ENCODE results near the gene GSTM4.

The GSTM4 gene

DNA sequence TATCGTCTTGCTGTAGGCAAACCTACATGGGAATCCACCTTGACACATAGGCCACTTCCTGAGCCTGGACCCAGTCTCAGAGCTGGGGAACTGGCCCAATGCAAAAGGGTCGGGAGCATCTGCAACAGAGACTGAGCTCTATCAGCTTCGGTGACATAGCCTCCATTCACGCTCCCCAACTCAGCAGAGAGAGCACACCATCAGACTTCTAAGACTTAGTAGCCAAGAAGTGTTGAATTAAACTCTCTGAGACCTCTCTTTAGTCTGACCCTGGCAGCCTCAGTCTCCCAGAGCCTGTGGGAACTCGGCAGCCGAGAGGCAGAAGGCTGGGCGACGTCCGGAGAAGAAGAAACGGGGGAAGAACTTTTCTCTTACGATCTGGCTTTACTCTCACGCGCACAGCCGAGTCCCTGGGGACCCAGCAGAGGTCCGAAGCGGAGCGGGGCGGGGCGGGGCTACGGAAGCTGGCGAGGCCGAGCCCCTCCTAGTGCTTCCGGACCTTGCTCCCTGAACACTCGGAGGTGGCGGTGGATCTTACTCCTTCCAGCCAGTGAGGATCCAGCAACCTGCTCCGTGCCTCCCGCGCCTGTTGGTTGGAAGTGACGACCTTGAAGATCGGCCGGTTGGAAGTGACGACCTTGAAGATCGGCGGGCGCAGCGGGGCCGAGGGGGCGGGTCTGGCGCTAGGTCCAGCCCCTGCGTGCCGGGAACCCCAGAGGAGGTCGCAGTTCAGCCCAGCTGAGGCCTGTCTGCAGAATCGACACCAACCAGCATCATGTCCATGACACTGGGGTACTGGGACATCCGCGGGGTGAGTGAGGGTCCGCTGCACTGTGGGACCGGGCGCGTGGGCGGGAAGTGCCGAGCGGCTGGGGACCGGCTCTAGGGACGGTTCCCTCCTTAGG is at the start of gene GSTM4:
Gene GSTM4 (plus strand): TSS at position 485 of the 905 bp plus-strand sequence. CDS start 291 bp downstream, at position 776.
- peak; percentile 17 for DNase-seq

DNA sequence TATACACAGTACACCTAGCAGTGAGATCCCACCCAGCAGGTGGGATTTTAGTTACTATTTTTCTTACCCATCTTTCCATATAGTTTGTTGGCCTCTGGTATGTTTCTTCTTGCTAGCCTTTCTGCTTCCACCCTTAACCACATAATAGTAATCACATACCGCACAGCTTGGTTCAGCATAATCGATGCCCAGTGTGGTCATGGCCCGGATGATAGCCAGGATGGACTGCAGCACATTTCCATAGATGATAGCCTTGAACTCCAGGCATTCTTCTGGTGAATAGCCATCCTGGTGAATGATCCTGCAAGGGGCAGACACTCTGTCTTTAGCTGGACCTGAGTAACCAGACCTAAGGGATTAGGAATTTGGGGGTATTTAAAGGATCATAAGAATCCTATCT is 46.0 kb upstream of the GSTM4 start:
- DNase-seq = no peak

DNA sequence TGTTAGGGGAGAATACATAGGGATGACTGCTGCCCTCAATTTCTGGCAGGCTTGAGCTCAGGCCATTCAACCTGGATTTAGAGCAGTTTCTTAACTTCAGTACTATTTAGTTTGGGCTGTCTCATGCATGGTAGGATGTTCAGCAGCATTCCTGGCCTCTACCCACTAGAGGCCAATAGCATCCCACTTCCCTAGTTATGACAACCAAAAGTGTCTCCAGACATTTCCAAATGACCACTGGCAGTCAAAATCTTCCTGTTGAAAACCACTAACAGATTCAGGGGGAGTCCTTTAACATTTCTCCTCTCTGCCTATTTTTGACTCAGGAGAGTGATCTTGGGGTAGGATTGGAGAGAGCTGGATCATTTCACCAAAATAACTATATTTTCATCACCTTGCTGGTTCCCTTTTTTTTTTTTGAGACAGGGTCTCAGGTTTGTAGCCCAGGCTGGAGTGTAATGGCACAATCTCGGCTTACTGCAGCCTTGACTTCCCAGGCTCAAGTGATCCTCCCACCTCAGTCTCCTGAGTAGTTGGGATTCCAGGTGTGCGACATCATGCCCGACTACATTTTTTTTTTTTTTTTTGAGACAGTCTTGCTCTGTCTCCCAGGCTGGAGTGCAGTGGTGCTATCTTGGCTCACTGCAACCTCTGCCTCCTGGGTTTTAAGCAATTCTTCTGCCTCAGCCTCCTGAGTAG is 45.1 kb upstream of the GSTM4 start:
- DNase-seq = no peak

DNA sequence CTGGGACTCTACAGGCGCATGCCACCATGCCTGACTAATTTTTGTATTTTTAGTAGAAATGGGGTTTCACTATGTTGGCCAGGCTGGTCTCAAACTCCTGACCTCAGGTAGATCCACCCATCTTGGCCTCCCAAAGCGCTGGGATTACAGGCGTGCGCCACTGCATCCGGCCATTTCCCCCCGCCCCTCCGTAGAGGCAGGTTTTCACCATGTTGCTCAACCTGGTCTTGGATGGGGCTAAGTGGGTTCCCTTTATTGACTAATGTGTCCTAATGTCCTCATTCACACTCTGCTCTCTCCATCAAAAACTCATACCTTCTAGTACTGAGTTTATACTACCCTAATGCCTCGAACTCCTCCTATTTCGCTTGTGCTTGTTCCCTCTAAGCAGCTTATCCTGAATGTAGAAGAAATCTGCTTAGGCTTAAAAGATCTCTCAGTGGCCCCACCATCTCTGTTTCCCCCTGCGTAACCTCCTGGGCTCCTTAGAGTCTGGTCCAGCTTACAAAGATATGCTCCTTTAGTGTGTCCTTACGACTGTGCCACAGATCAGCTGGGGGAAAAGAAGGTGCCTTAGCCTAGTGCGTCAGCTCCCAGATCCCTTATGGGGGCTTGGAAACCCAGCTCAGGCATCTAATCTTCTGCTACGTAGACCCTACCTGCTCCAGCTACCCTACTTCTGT is 44.5 kb upstream of the GSTM4 start:
- no peak for DNase-seq

DNA sequence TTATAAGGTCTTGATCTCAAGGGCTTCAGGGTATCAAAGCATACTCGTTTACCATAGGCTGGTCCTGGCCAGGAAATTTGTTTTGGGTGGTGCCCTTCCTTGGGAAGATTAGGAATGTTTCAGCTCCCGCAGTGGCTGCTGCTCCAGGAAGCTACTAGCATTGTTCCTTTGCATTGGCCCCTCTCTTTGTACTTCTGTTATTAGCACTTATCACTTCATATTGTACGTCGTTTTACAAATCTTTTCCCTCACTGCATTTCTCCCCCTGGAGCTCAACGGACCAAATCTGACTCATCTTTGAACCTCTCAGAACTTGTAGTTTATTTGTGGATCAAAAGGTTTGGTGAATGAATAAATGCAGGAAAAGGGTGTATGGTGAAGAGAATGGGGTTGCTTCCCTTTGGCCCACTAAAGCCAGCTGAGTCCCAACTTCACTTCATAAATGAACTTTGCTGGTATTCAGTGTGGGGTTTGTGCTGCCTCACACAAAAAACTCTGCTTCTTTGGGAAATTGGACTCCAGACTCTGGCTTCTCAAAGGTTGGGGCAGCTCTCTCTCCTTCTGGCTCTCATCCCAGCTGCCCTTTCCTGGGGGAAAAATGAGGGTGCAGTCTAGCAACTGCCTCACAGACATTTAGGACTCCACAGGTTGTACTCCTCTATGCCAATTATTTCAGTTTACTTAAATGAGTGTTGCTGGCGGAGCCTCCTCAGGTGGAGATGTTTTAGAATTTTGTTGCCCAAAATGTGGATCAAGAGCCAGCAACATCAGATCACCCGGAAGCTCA is 42.3 kb upstream of the GSTM4 start:
- no peak for DNase-seq

DNA sequence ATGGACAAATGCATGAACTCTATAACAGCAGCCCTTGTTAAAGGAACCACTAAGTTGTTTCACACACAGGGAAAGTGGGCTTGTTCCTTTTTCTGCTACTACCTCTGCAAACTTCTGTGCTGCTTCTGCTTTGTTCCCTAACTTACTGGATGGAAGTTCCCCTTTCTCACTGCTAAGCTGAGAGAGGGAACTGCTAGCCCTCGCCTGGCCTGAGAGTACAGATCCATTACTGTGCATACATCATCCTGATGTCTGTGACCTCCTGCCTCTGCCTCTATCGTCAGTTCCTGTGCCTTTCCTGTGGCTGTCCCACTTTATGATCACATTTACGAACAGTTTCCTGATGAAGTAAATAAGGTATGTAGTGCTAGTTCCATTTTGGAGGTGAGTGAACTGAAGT is 40.0 kb upstream of the GSTM4 start:
- no peak for DNase-seq

DNA sequence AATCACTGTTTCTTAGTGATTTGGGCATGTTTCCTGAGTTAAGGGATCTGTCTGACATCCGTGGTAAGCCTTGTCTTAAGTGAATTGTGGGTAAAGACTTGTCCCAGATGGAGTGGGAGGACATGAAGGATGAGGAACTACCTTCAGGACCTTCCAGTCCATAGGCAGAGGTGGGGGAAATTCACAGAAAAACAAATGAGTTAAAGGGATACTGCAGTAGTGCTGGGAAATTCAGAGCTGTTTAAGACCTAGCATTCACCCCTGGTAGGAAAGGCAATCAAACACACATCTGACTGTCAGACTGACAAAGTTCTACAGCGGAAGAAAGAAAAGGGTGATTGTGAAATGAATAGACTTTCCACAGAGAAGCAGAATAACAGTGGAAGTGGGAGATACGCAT is 39.5 kb upstream of the GSTM4 start:
- DNase-seq = no peak

DNA sequence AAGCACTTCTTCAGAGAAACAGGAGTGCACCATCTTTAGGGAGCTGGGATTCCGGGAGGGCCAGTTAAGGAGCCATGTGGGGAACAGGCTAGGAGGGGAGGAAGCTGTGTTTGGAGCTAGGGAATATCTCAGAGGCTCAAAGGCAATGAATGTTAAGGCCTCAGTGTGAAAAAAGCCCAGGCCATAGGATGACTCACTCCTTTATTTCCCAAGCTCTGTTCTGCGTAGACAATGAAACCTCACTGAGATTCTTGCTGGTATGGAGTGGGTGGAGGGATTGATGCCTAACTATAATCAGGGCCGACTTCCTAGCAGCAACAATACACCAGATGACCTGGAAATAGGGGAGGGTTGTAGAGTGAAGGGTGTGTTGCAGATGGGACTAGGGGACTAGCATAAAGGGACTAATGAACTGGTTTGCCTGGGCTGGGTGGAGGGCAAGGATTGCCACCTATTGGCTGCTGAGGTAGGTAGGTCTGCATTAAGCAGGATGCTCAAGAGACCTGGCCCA is 38.6 kb upstream of the GSTM4 start:
- no peak for DNase-seq

DNA sequence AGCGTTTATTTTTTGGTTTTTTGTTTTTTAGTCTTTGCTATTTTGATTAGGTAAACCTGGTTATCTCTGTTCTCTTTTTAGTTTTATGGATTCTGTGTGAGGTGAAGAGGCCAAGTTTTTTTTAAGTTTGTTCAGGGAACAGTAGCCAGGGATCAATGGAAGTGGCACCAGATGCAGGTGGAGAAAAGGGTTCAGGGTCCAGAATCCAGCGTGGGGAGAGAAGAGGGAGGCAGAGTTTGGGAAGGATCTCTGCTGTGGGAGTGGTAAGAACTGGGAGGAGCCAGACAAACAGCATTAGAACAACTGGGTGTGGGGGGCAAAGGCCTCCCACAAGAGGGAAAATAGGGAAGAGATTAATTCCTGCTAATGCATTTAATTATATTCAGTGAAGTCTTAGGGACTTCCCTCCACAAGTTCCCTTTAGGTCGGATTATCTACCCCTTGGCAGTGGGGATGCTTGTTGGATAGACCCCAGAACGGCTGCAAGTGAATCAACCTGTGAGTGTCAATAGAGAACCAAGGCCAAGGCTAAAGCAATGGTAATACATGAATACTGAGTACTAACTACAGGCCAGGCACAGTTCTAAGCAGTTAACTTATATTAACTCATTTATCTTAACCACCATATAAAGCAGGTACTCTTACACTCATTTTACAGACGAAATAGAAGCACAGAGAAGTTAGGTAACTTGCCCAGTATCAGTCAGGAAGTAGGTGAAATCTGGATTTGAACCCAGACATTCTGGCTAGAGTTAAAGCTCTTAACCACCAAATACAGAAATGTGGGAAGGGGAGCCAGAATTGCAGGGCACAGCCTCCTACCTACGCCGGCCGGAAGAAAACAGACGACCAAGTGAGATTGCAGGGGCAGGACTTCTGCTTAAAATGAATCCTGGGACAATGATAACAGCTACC is 37.0 kb upstream of the GSTM4 start:
- DNase-seq = no peak

DNA sequence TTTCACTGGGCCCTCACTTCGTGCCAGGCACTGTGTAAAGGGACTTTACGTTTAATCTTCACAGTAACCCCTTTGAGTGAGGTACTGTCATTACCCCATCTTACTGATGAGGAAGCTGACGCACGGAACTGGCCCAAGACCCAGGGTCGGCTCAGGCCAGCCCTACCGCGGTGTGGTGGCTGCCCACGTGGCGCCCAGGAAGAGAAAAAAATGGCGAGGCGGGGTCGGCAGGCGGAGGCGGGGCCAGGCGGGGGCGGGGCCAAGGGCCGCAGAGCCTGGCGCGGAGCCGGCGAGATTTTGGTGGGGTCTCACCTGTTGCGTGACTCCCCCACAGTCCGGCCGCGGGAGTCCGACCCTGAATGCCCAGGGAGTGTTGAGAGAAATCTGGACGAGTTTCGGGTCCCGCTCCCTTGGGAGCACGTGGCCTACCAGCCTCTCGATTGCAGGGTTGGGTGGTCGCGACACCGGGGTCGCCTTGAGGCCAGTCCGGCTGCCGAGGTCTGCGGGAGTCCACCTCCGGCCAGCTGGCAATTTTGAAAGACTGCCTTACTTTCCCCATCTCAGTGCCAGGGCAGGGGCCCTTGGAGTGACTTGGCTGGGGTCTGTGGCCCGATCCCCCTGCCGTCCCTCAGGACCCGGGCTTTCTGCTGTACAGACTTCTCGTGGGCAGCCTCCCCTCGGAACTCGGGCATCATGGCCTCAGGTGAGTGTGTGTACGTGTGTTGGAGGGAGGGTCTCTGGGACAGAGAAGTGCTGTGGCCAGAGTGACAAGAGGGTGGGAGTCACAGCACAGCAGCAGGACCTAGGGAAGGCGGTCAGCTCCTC is 36.1 kb upstream of the GSTM4 start, which contains the start of the genes AMPD2 and GNAT2:
Gene AMPD2 (plus strand): TSS at position 262 of the 825 bp plus-strand sequence. CDS start 1,339 bp downstream, outside the sequence.
Gene GNAT2 (minus strand): TSS at position 41 of the 825 bp plus-strand sequence. CDS start 6,746 bp downstream, outside the sequence.
- peak; percentile 22 for DNase-seq

DNA sequence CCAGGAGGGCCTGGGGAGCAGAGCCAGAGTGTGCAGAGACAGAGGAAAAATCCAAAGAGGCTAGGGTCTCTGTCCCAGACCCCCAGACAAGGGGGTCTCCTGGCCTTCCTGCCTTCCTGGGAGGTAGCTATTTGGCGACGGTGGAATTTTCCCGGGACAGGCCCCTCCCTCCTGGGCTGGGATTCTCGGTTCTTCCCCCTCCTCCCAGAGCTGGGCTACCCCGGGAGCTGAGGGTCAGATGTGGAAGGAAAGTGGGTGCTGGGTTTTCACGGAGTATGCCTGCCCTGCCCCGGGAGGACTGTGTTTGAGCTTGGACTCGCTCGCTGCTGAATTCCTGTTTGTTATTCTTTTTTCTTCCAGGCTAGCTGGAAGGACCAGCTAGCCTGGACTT is 35.5 kb upstream of the GSTM4 start:
- DNase-seq = no peak

DNA sequence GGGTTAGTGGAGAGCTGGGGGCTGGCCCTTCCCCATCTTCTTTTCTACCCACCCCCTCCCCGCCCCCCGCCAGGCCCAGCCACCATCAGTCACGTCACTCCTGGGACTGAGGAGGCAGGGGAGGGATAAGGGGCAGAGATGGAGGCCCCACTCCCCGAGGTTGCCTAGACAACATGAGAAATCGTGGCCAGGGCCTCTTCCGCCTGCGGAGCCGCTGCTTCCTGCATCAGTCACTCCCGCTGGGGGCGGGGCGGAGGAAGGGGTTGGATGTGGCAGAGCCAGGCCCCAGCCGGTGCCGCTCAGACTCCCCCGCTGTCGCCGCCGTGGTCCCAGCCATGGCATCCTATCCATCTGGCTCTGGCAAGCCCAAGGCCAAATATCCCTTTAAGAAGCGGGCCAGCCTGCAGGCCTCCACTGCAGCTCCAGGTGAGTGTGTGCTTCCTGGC is 35.0 kb upstream of the GSTM4 start:
- DNase-seq = peak; percentile 85

DNA sequence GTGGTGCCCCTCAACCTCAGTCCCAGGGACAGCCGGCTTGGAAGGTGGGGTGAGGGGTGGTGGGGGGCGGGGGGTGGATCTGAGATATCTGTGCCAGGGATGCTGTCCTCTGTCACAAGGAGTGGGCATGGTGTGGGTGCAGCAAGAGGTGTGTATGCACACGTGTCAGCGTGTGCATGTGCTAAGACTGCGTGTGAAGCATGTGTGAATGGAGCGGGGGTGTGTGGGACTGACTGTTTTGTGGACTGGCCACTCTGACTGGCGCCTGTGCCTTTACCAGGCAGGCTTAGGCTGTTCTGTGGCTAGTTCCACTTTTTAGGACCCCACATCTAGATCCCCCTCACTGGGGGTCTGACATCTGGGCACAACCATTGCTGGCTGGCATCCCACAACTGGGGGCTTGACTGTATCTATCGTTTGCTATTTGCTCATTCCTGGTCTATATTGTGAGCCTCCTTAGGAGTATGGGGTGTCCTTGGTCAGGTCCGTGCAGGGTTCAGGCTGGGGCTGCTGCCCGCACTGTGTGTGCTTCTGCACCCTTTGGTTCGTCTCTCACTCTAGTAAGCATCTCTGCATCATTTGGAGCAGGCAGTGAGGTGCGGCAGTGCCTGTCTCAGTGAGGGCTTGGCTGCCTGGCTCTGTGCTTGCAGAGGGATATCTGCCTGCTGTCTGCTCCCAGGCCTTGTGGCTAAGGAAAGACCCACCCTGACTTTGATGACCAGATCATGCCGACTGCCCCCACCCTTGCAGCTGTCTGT is 34.3 kb upstream of the GSTM4 start:
- DNase-seq = no peak

DNA sequence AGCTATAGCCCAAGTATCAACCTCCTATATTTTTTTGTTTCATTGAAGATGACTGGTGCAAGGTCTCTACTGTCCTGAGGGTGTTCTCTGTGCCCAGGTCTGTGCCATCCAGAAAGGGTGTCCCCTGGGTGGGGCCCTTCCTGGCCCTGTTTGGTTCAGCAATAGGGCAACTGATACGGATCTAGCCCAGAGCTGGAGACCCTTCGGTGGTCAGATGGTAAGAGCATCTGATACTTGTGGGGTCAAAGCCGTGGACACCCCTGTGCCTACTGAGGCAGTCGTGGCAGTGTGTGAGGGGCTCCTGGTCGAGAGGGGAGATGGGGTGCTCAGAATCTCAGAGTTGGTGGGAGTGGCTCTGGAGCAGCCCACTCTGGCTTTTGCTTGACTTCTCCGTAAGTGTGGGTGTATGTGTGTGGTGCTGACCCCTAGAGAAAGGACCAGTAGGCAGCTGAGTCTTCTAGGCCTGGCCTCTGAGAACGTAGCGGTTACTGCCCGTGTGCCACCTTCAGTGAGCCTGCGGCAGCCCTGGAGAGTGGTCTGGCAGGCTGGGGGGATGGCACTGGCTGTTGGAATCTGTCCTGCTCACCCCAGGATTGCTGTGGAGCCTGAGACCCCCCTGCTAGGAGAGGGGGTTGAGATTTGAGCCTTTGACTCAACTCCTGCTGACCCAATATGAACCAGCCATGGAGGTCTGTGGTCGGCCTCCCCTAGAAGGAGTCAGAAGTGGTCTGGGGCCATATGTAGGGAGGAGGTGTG is 33.6 kb upstream of the GSTM4 start:
- DNase-seq = no peak

DNA sequence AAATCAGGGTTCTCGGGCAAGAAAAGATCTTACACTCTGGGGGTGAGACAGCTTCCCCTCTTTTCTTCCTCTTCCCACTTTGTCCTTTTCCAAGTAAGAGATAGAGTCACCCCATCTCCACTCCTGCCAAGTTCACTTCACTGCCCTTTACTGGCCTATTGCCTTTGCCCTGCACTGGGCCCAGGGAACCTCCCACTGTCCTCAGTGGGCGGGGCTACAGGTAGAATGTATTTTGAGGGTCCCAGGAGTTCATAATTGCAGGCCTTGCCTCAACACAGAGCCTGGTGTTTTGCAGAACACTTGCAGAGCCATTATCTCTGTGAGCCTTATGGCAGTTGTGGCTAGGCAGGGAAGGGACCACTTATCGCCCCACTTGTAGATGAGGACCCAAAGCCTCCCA is 33.0 kb upstream of the GSTM4 start:
- no peak for DNase-seq

DNA sequence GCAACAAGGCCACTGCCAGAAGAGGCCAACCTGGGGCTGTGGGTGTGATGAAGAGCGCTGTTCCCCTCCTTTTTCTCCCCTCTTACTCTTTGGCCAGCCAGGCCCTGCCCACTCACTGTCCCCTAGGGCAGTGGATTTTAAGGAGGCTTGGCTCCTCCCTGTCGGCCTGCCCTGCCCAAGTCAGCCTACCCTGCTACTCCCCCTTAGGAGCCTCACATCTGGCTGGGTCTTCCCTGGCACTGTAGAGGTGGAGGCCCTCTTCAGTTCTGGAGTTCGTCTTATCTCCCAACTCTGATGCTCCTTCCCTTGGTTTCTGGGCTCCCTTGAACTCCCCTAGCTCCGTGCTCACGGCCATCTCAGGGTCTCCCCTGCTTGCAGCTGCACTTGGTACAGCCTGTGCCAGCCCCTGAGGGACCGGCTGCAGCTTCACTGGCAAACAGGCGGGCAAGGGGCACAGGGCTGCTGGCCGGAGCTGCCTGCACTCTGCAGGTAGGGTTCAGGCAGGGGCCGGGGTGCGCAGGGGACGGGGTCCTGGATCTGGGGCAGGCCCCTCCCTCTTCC is 32.2 kb upstream of the GSTM4 start:
- DNase-seq = no peak

DNA sequence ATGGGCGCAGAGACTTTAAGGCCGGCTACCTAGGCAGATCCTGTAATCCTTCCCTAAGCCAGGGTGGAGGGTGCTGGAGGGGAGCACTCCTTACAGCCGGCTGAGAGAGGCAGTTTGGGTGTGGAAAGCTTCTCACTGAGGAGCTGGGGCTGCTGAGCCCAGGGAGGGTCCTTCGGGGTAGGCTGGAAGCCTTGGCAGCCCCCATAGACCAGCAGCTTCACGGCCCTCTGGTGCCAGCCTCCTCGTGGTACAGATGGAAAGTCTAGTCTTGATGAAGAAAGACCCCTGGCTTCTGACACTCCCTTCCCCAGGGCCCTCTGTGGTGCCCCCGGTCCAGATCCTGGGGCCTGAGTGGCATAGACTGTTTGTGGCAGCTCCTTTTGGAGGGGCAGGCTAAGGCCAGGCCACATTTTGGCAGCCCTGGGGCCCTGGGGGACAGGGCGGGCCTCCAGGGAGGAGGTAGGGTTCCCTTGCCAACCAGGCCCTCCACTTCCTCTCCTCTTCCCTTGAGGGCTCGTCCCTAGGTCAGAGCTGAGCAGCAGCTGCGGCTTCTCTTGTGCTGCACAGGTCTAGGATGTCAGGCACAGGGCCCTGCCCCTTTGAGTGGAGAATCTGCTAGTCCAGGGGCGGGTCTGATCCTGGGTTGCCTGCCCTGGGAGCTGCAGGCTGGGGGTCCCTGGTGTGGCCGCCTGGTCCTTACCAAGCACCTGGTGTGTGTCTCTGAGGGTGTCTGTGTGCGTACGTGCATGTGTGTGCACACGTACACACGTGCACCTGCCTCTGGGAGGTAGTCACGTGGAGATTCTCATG is 31.5 kb upstream of the GSTM4 start:
- peak; percentile 44 for DNase-seq

Data from NCI-H1092 (cell line).